Endodermal cell (in vitro differentiated cells): ENCODE data around the gene AFF2. TPM values are rescaled to one million over a fixed set of nuclear protein-coding genes. Genes with fewer than 3 reads are reported as not detected.
A peak's percentile ranks its signal among the peaks of the same experiment; 100 is the strongest.

Source experiments
- DNase-seq: peaks from one replicate; pipeline ENCODE4 v3.0.0-alpha.2; 2017
- H3K27ac ChIP-seq: 2 replicates; pipeline ENCODE4 v1.5.1; 2013; ENCODE audit warnings: mild to moderate bottlenecking, low read depth, low read length, moderate library complexity
- H3K27me3 ChIP-seq: 2 replicates; pipeline ENCODE4 v1.6.1; 2013; ENCODE audit warnings: mild to moderate bottlenecking, low read length, moderate library complexity; ENCODE audit not compliant: insufficient read depth, control insufficient read depth, poor library complexity, severe bottlenecking
- H3K36me3 ChIP-seq: 2 replicates; pipeline ENCODE4 v1.7.0; 2013; ENCODE audit warnings: mild to moderate bottlenecking, low read length, moderate library complexity; ENCODE audit not compliant: control insufficient read depth, insufficient read depth
- H3K4me1 ChIP-seq: one replicate; pipeline ENCODE4 v1.7.0; 2013; ENCODE audit warnings: low read length; ENCODE audit not compliant: control insufficient read depth, insufficient read depth
- H3K4me3 ChIP-seq: 2 replicates; pipeline ENCODE4 v1.5.1; 2013; ENCODE audit warnings: mild to moderate bottlenecking, low read length, moderate library complexity
- H3K9ac ChIP-seq: 2 replicates; pipeline ENCODE4 v1.6.1; 2013; ENCODE audit warnings: mild to moderate bottlenecking, low read length, moderate library complexity; ENCODE audit not compliant: poor library complexity, severe bottlenecking; ENCODE audit errors: extremely low read depth
- H3K9me3 ChIP-seq: 2 replicates; pipeline ENCODE4 v1.6.1; 2013; ENCODE audit warnings: mild to moderate bottlenecking, low read length, moderate library complexity; ENCODE audit not compliant: control insufficient read depth
- H3K27ac Mint-ChIP-seq: 2 replicates; pipeline ENCODE4 v1.8.0; 2020; ENCODE audit warnings: mixed read lengths
- H3K27me3 Mint-ChIP-seq: 2 replicates; pipeline ENCODE4 v1.8.0; 2021; ENCODE audit warnings: mild to moderate bottlenecking, mixed read lengths; ENCODE audit not compliant: insufficient read depth
- H3K36me3 Mint-ChIP-seq: 2 replicates; pipeline ENCODE4 v1.8.0; 2020; ENCODE audit warnings: low read depth, mixed read lengths
- H3K4me1 Mint-ChIP-seq: 2 replicates; pipeline ENCODE4 v1.8.0; 2020; ENCODE audit warnings: mixed read lengths
- H3K4me3 Mint-ChIP-seq: 2 replicates; pipeline ENCODE4 v1.8.0; 2020; ENCODE audit warnings: mild to moderate bottlenecking, moderate library complexity, mixed read lengths
- H3K9me3 Mint-ChIP-seq: 2 replicates; pipeline ENCODE4 v1.8.0; 2020; ENCODE audit warnings: mild to moderate bottlenecking, mixed read lengths
- CTCF ChIP-seq: fragments of 200-600 bp; sonication (generic); conservative IDR thresholded peaks from 2 replicates; pipeline ENCODE4 v1.5.0; 2021; ENCODE audit warnings: antibody characterized with exemption, mild to moderate bottlenecking
- WGBS, 2 experiments: methylation state at CpG; one replicate each; pipeline versions ENCODE4 v1.1.5 to v1.1.7; 2013; ENCODE audit warnings: missing lambda C conversion rate in 2 of 2, mixed read lengths in 1 of 2; ENCODE audit not compliant: insufficient coverage in 1 of 2, insufficient read length in 1 of 2; 5-methylcytosine and 5-hydroxymethylcytosine counted together
- total RNA-seq, 2 donors: library from RNA; stranded (reverse); fragmentation: NEBNext Ultra II Directional in 1 of 2; extraction: Animal tissue kit (Norgen Biotek cat#: 25700) in 1 of 2; gene quantifications; 2 replicates in 1 of 2; 3 replicates in 1 of 2; pipeline ENCODE4 v1.2.1, GENCODE V29; 2021

AFF2 gene
- total RNA-seq, 2 donors from 2014 or later: 3.7 to 5.6 TPM

- Histone ChIP-seq H3K27ac (no peak overlapping the region), H3K4me3 (no peak overlapping the region), H3K9me3 (no peaks in the 10 kb centered on the region), H3K36me3 (no peaks in the 10 kb centered on the region), H3K4me1 (peaks cover 3% of the 10 kb centered on the region), H3K27me3 (no peaks in the 10 kb centered on the region), H3K9ac (no peak overlapping the region)
- H3K36me3 Mint-ChIP-seq: no peaks in the 10 kb centered on the region
- H3K4me3 Mint-ChIP-seq: no peak overlapping the region
- 67 to 72% methylated on average over 1 to 4 of the region's 5 CpGs for WGBS, 2 experiments
- H3K27ac Mint-ChIP-seq: no peak overlapping the region
- H3K27me3 Mint-ChIP-seq: no peaks in the 10 kb centered on the region
- H3K4me1 Mint-ChIP-seq: peaks cover 21% of the 10 kb centered on the region
- no peak for DNase-seq
- TF ChIP-seq CTCF: peak; percentile 38
- H3K9me3 Mint-ChIP-seq: peaks cover 47% of the 10 kb centered on the region
These were observed 42.3 kb downstream of the AFF2 start for GRCh38 chrX:148542481-148543255.

DNA sequence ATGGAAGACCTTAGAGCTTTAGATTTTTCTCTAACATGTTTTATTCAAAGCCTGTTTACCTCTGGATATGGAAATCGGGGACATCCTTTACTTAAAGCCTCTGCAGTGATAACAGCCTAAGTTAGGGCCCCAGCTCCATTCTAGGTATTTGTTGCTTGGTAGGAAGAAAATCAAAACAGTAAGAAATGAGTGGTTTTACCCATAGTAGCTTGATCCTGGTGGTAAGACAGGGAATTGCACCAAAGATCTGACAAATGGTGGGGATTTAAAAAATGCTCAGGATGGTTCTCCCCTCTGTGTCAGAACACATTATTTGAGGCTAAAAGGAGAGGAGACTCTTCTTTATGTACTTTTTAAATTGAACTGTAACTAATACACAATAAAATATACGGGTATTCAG, 52.4 kb downstream of the AFF2 start:
- DNase-seq: no peak
- Mint-ChIP-seq H3K4me1 (no peaks in the 10 kb centered on the region), H3K4me3 (no peak overlapping the region), H3K27ac (no peak overlapping the region), H3K9me3 (peaks cover 22% of the 10 kb centered on the region), H3K36me3 (no peaks in the 10 kb centered on the region), H3K27me3 (no peaks in the 10 kb centered on the region)
- Histone ChIP-seq H3K4me1 (no peaks in the 10 kb centered on the region), H3K27me3 (no peaks in the 10 kb centered on the region), H3K9me3 (no peaks in the 10 kb centered on the region), H3K4me3 (no peak overlapping the region), H3K36me3 (no peaks in the 10 kb centered on the region), H3K9ac (no peak overlapping the region), H3K27ac (no peak overlapping the region)
- WGBS, 2 experiments: 80 to 90% methylated on average over 1 to 2 of the region's 2 CpGs
- peak; percentile 63 for TF ChIP-seq CTCF

GRCh38 chrX:148555101-148555500, 54.7 kb downstream of the AFF2 start:
- H3K27ac Mint-ChIP-seq: no peak overlapping the region
- H3K27me3 Mint-ChIP-seq: no peaks in the 10 kb centered on the region
- TF ChIP-seq CTCF: no peak
- no peaks in the 10 kb centered on the region for H3K36me3 Mint-ChIP-seq
- Histone ChIP-seq H3K9me3 (no peaks in the 10 kb centered on the region), H3K4me3 (no peak overlapping the region), H3K27ac (no peak overlapping the region), H3K9ac (no peak overlapping the region), H3K27me3 (no peaks in the 10 kb centered on the region), H3K36me3 (no peaks in the 10 kb centered on the region), H3K4me1 (no peaks in the 10 kb centered on the region)
- no peak overlapping the region for H3K4me3 Mint-ChIP-seq
- no peak for DNase-seq
- no peaks in the 10 kb centered on the region for H3K4me1 Mint-ChIP-seq
- 67 to 100% methylated on average over 1 of the region's 3 CpGs for WGBS, 2 experiments
- H3K9me3 Mint-ChIP-seq: peaks cover 39% of the 10 kb centered on the region
